HG03135 (cell line): Measurements from ENCODE around the gene TACO1.

Experiments
- ATAC-seq: cut with Tn5 transposase; IDR thresholded peaks from one replicate; pipeline ENCODE4 v1.9.1; 2021; ENCODE audit warnings: mild to moderate bottlenecking, moderate library complexity; ENCODE audit not compliant: unreplicated experiment

TACO1 gene

GRCh38 chr17:63596856-63597586, 3.7 kb upstream of the TACO1 start:
- no peak for ATAC-seq

GRCh38 chr17:63598281-63598680, 2.4 kb upstream of the TACO1 start:
- ATAC-seq = no peak

GRCh38 chr17:63601439-63602371, 1.0 kb downstream of the TACO1 start:
- no peak for ATAC-seq

GRCh38 chr17:63609816-63610573, 9.3 kb downstream of the TACO1 start:
- ATAC-seq = no peak

GRCh38 chr17:63610854-63611253, 10.2 kb downstream of the TACO1 start:
- ATAC-seq = no peak

- ATAC-seq = no peak
Observed at GRCh38 chr17:63611354-63611753, 10.7 kb downstream of the TACO1 start.

GRCh38 chr17:63613663-63614062, 13.0 kb downstream of the TACO1 start:
- no peak for ATAC-seq

GRCh38 chr17:63621229-63621683, 20.6 kb downstream of the TACO1 start:
- no peak for ATAC-seq

GRCh38 chr17:63621684-63622573, 21.2 kb downstream of the TACO1 start, which contains the start of gene MAP3K3:
Gene MAP3K3, plus strand, starts transcription at chr17:63622417. Its CDS starts 343 bp downstream, at chr17:63622760.
- peak; percentile 89 for ATAC-seq

- peak; percentile 25 for ATAC-seq
Observed at GRCh38 chr17:63622574-63623390, 22.1 kb downstream of the TACO1 start.

GRCh38 chr17:63623786-63624530, 23.3 kb downstream of the TACO1 start:
- ATAC-seq = no peak

GRCh38 chr17:63624531-63624880, 23.8 kb downstream of the TACO1 start:
- no peak for ATAC-seq

GRCh38 chr17:63626551-63627180, 26.0 kb downstream of the TACO1 start:
- no peak for ATAC-seq

GRCh38 chr17:63629627-63630026, 28.9 kb downstream of the TACO1 start:
- ATAC-seq = no peak

GRCh38 chr17:63631062-63631461, 30.4 kb downstream of the TACO1 start:
- ATAC-seq = no peak

GRCh38 chr17:63631626-63632025, 30.9 kb downstream of the TACO1 start:
- ATAC-seq = no peak

- ATAC-seq = no peak
Observed at GRCh38 chr17:63633742-63634141, 33.0 kb downstream of the TACO1 start.

GRCh38 chr17:63634163-63634562, 33.5 kb downstream of the TACO1 start:
- no peak for ATAC-seq
